Loucy (cell line): ENCODE results near the gene GASK1A.

Source experiments
- H2AFZ ChIP-seq: fragments of 200-600 bp; sonication (generic); 2 replicates; pipeline ENCODE4 v1.6.0; 2016; ENCODE audit warnings: antibody characterized with exemption, mild to moderate bottlenecking, low read length, moderate library complexity
- H3F3A ChIP-seq: fragments of 200-600 bp; 2 replicates; pipeline ENCODE4 v1.6.0; 2016; ENCODE audit warnings: antibody characterized with exemption, low read depth, mild to moderate bottlenecking
- H3K27me3 ChIP-seq: fragments of 200-600 bp; sonication (generic); 2 replicates; pipeline ENCODE4 v1.6.1; 2014; ENCODE audit warnings: low read length, mild to moderate bottlenecking; ENCODE audit not compliant: insufficient read depth, poor library complexity, severe bottlenecking
- H3K36me3 ChIP-seq: fragments of 200-600 bp; sonication (generic); 2 replicates; pipeline ENCODE4 v1.6.1; 2016; ENCODE audit warnings: low read length; ENCODE audit not compliant: insufficient read depth
- H3K4me1 ChIP-seq: fragments of 200-600 bp; sonication (generic); 2 replicates; pipeline ENCODE4 v1.5.1; 2014; ENCODE audit warnings: low read length, mild to moderate bottlenecking; ENCODE audit not compliant: insufficient read depth, poor library complexity, severe bottlenecking
- H3K4me2 ChIP-seq: fragments of 200-600 bp; sonication (generic); 2 replicates; pipeline ENCODE4 v1.6.0; 2014; ENCODE audit warnings: antibody characterized with exemption, low read length, low read depth, mild to moderate bottlenecking; ENCODE audit not compliant: poor library complexity, severe bottlenecking
- H3K4me3 ChIP-seq: fragments of 200-600 bp; sonication (generic); 2 replicates; pipeline ENCODE4 v1.5.1; 2014; ENCODE audit warnings: low read length, mild to moderate bottlenecking, mixed read lengths; ENCODE audit not compliant: poor library complexity, severe bottlenecking
- H3K79me2 ChIP-seq: fragments of 200-600 bp; sonication (generic); 2 replicates; pipeline ENCODE4 v1.6.1; 2014; ENCODE audit warnings: low read length; ENCODE audit not compliant: insufficient read depth
- H3K9ac ChIP-seq: fragments of 200-600 bp; sonication (generic); 2 replicates; pipeline ENCODE4 v1.6.0; 2014; ENCODE audit warnings: mild to moderate bottlenecking, low read depth, low read length, moderate library complexity; ENCODE audit not compliant: poor library complexity, severe bottlenecking
- H3K9me2 ChIP-seq: fragments of 200-600 bp; sonication (generic); replicated peaks from 2 replicates; pipeline ENCODE4 v1.6.1; 2016; ENCODE audit warnings: low read depth, low read length, mixed read lengths
- H3K9me3 ChIP-seq: fragments of 200-600 bp; sonication (generic); 2 replicates; pipeline ENCODE4 v1.6.1; 2014; ENCODE audit warnings: mild to moderate bottlenecking, antibody characterized with exemption, low read length, low read depth; ENCODE audit not compliant: insufficient read depth
- H4K20me1 ChIP-seq: fragments of 200-600 bp; sonication (generic); 2 replicates; pipeline ENCODE4 v1.6.0; 2014; ENCODE audit warnings: antibody characterized with exemption, low read length, mild to moderate bottlenecking; ENCODE audit not compliant: insufficient read depth, poor library complexity, severe bottlenecking
- CTCF ChIP-seq: fragments of 200-600 bp; sonication (generic); conservative IDR thresholded peaks from 2 replicates; pipeline ENCODE4 v1.5.1; 2014; ENCODE audit warnings: mild to moderate bottlenecking, antibody characterized with exemption, low read length
- EZH2phosphoT487 ChIP-seq: fragments of 200-600 bp; IDR thresholded peaks from 2 replicates; pipeline ENCODE4 v1.6.1; 2018; ENCODE audit warnings: antibody characterized with exemption, mild to moderate bottlenecking, moderate library complexity, borderline replicate concordance

The GASK1A gene

GRCh38 chr3:43102773-43103480 is 123.8 kb downstream of the GASK1A start:
- Histone ChIP-seq H3K79me2 (0 out of 2 replicates have a peak, but pooled peaks cover 3% of the 10 kb centered on the region), H3K4me2 (peak overlapping the region; percentile 72), H3K36me3 (no peaks in the 10 kb centered on the region), H3K4me1 (peaks cover 30% of the 10 kb centered on the region), H3K9me2 (no peaks in the 10 kb centered on the region), H2AFZ (no peak overlapping the region), H4K20me1 (no peaks in the 10 kb centered on the region), H3K9ac (no peak overlapping the region), H3F3A (no peaks in the 10 kb centered on the region), H3K4me3 (no peak overlapping the region), H3K9me3 (no peaks in the 10 kb centered on the region), H3K27me3 (no peaks in the 10 kb centered on the region)
- TF ChIP-seq CTCF (no peak), EZH2phosphoT487 (no peak)

GRCh38 chr3:43104039-43104438 is 124.9 kb downstream of the GASK1A start:
- Histone ChIP-seq H3F3A (no peaks in the 10 kb centered on the region), H3K4me1 (peaks cover 30% of the 10 kb centered on the region), H3K27me3 (no peaks in the 10 kb centered on the region), H3K4me3 (peak overlapping the region; percentile 92), H3K4me2 (peak overlapping the region; percentile 72), H3K9me2 (no peaks in the 10 kb centered on the region), H3K36me3 (no peaks in the 10 kb centered on the region), H3K9ac (no peak overlapping the region), H2AFZ (no peak overlapping the region), H3K79me2 (0 out of 2 replicates have a peak, but pooled peaks cover 3% of the 10 kb centered on the region), H4K20me1 (no peaks in the 10 kb centered on the region), H3K9me3 (no peaks in the 10 kb centered on the region)
- no peak for TF ChIP-seq CTCF
- no peak for TF ChIP-seq EZH2phosphoT487

- Histone ChIP-seq H2AFZ (no peak overlapping the region), H3F3A (no peaks in the 10 kb centered on the region), H3K4me2 (peak overlapping the region; percentile 72), H3K9ac (peak overlapping the region; percentile 16), H4K20me1 (no peaks in the 10 kb centered on the region), H3K79me2 (0 out of 2 replicates have a peak, but pooled peaks cover 3% of the 10 kb centered on the region), H3K9me2 (no peaks in the 10 kb centered on the region), H3K9me3 (no peaks in the 10 kb centered on the region), H3K4me1 (peaks cover 30% of the 10 kb centered on the region), H3K36me3 (no peaks in the 10 kb centered on the region), H3K27me3 (no peaks in the 10 kb centered on the region), H3K4me3 (peak overlapping the region; percentile 92)
- TF ChIP-seq CTCF (no peak), EZH2phosphoT487 (no peak)
Measured at GRCh38 chr3:43104660-43105595, 125.8 kb downstream of the GASK1A start.
